Iris pigment epithelial cell (primary cell): ENCODE data around the gene INTS14.
"Not testable (repeated sequence)": the region's sequence is repeated elsewhere in the genome, so short reads cannot be mapped to it uniquely, and the experiment has no call there.

Experiments used
- DNase-seq: peaks from one replicate; pipeline ENCODE4 v3.0.0-alpha.2; 2011; ENCODE audit warnings: low read depth

The INTS14 gene

DNA sequence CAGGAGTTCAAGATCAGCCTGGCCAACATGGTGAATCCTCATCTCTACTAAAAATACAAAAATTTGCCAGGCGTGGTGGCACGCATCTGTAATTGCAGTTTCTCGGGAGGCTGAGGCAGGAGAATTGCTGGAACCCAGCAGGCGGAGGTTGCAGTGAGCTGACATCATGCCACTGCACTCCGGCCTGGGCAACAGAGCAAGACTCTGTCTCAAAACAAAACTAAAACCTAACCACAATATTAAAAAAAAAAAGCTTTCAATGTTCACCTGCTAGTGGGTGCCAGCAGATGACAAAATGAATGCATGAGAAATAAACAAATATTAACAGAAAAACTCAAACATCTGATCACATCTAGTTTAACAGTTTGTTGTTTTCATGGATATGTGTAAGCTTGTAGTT, 19.8 kb upstream of the INTS14 start:
- no peak for DNase-seq

DNA sequence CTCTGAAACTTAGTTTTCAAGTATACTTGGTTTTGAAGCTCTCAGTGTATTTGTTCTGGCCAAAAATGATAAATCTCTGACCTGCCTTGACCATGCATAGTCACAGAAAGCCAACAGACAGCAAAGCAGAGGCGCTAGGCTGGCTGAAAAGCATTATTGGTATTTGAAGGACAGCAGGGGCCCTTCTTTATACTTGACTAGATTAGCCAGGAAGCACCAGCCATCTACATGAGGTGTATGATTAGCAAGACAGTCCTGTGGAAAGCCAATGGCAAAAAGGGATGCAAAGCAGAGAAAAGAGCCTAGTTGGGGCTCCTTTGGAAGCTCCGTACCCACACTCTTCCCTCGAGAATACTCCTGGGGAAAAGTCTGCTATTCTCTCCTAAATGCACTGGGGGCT, 18.6 kb upstream of the INTS14 start:
- no peak for DNase-seq

DNA sequence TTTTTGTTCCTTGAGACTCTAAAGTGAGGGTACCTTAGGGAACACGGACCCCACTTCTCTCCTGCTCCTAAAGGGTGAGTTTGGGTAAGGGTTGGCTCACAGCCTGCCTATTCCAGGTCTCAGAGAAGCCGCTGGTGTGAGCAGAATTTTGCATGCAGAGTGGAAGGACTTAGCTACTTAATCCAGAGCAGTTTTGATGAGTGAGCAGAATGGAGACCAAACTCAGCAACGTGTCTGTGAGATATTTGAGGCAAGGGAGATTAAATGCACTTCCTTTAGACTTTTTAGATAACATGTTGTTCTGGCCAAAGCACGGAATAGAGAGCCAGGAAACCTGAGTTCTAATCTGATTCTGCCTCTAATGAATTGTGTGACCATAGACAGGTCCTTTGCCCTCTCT, 15.9 kb upstream of the INTS14 start:
- no peak for DNase-seq

DNA sequence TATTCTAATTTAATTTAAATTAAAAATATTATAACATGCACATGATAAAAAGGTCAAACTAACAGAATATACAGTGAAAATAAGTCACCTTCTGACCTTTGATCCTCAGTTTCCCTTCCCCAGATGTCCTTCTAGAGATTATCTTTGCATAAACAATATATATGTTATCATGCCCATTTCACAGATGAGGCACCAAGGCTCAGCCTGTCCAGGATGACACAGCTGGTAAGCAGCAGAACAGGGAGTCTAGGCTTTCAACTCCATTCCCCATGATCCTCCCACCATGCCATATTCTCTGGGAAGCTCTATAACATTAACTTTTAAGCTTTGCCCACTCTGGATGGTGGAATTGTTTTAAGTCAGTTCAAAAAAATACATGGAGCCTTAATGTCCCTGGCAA, 12.2 kb upstream of the INTS14 start:
- no peak for DNase-seq

DNA sequence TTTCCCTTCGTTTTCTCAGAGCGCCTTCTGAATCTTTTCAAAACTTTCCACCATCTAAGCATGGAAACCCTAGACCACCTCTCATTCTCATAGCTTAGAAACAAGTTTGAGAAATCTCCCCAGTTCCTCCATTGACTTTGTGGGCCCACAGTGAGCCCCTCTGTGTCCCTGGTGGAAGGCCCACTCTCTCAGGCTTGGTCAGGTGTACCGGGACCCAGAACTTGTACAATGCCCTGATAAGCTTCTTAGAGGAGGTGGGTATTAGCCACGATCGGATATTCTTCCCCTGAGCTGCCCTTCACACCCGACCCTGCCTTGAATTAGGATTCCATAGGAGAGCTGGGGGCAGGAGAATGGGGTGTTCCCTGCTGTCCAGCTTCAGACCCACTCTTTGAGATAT, 10.7 kb upstream of the INTS14 start, which contains the start of gene SLC24A1:
Gene SLC24A1 (plus strand): TSS at position 301 of the 400 bp plus-strand sequence. CDS start 2,143 bp downstream, outside the sequence.
- DNase-seq = no peak

DNA sequence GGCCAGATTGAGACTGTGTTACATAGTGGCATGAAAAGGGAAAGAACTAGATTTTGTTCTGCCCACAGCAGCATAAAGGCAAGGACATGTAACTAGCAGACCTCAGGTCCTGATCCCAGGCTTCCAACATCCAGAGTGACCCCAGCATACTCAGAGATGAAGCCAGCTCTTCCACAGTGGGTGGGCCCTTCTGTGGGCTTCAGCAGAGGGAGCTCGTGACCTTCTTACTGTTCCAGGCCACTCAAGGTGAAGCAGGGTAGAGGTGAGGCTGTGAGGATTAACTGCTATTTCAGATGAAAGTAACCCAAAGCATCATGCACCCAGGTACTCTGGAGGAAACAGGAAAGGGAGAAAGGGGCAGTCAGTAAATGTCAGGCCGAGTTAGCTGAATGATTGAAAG, 9.9 kb upstream of the INTS14 start:
- DNase-seq = no peak

DNA sequence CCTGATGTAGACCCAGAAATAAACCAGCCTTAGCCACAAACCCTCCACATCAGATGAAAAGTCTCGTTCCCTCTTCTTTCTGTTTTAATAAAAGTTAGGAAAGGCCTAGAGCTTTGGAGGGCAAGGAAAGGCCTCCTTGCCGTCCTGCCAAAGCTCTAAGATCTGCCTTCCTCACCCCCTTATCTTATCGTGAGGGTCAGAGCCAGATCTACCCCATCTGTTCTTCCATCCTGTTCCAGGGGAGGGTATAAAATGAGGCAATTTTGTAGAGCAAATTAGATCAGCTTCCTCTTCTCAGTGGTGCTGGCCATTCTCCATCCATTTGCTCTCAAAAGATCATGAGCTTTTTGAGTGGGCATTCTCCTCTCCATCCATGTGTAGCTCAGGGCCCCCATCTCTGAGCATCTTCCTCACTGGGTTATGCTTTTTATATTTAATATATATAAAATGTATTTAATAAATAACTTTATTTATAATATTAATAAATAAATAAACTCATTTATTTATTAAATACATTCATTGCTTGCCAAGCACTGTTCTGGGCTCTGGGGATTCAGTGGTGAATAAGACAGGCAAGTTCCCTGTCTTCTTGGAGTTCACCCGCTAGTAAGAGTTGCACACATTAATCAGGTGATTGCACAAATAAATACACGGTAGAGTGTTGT, 8.8 kb upstream of the INTS14 start:
- no peak for DNase-seq

DNA sequence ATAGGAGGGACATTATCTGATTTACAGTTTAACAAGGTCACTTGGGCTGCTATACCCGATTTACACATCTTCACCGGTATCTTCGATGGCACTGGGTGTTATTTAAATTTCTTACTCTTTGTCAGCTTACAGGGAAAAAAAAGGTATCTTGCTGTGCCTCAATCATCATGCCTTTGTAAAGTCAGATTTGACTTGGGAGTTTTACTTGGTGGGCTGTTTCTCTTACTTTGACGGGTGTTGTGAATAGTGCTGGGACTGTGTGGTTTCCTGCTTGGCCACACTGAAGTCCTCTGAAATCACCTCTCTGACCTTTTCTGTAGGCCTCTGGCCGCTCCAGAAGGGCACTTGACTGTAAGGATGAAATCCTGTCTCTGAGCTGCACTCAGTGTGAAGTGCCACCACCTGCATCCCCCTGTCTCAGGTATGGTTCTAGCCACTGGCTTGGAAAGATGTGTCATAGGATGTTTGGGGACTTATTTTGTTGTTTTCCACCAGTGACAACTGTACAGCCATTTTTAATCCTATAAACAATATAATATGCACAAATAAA, 7.7 kb upstream of the INTS14 start:
- DNase-seq = no peak

DNA sequence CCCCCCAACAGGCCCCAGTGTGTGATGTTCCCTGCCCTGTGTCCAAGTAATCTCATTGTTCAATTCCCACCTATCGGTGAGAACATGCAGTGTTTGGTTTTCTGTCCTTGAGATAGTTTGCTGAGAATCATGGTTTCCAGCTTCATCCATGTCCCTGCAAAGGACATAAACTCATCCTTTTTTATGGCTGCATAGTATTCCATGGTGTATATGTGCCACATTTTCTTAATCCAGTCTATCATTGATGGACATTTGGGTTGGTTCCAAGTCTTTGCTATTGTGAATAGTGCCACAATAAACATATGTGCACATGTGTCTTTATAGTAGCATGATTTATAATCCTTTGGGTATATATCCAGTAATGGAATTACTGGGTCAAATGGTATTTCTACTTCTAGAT, 5.0 kb upstream of the INTS14 start:
- not testable (repeated sequence) for DNase-seq

DNA sequence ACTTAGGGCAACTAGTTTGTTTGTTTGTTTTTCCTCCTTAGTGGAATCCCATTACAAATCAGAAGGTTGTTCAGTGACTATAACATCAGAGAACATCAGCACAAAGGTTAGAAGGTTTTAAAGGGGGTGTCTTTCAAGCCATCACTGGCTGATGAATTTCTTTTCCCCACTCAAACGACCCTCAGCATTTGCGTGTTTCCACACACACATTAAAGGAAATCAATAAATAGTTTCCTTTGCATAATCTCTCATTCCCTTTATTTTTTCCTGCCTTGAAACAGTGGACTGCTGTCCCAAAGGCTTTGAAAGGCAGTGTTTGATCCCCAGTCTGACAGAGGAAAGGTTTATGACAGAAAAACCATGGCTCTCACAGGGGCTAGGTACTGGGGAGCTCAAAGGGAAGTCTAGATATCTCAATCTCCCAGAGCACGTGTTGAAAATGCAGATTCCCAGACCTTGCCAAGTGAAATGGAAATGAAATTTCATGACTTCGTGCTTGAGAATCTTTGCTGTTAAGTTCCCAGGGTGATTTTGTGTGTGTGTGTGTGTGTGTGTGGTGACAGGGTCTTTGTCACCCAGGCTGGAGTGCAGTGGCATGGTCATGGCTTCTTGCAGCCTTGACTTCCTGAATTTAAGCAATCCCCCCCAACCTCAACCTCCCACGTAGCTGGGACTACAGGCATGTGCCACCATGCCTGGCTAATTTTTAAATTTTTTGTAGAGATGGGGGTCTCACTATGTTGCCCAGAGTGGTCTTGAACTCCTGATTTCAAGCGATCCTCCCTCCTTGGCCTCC, 2.2 kb upstream of the INTS14 start:
- DNase-seq = no peak

DNA sequence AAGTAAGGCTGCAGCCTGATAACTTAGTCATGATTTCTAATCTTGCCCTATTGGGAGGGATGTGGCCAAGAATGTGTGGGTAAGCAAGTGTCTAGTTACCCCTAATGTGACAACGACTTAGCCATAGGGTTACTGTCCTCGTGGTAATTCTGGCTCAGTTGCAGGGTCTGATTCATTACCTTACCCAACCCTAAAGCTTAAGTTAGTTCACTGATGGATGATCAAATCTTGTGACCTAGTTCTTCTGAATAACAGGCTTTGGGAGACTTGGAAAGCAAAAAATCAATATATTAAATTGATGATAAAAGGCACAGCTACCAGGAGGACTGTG, 1.6 kb upstream of the INTS14 start:
- peak; percentile 26 for DNase-seq

DNA sequence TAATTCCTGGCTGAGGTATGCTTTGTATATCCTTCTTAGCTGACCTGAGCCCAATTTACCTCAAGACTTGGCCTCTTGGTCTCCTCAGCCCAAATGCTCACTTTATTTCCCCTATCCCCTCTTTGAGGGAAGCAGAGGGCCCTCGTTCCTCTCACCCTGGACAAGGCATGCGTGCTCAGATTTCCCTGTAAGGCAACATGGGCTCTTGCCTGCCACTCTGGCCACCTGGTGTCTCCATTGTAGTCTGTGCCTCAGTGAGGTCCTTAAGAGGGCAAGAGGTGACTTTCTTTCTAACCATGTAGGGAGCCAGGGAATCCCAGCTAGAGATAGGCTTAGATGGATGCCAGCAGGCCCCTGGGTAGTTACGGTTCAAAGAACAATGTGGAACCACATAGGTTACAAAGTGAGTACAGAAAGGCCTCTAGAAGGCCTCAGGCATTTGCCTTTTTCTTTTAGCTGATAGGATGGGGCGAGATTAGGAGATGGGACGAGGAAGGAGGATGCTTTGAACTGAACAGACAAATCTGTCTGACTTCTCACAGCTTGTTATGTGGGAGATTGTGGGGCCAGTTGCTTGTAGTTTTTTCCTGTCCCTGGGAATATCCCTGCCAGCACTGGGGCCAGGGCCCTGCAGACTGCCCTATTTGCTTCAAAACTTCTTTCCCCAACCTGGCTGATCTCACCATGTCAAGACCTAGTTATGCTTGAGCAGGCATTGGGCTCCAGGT, 1.1 kb upstream of the INTS14 start:
- no peak for DNase-seq

DNA sequence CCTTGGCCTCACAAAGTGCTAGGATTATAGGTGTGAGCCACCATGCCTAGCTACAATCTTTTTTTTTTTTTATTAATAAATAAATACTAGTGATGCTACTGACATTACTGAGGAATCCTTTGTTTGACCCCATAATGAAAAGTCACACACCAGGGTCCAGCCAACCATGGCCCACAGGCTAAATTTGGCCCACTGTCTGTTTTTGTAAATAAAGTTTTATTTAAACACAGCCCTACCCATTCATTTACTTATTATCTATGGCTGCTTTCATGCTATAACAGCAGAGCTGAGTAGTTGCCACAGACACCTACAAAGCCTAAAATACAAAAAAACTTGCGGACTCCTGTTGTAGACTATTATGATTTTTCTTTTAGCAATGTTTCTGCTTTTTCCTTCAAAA, 7.4 kb downstream of the INTS14 start:
- DNase-seq = no peak

DNA sequence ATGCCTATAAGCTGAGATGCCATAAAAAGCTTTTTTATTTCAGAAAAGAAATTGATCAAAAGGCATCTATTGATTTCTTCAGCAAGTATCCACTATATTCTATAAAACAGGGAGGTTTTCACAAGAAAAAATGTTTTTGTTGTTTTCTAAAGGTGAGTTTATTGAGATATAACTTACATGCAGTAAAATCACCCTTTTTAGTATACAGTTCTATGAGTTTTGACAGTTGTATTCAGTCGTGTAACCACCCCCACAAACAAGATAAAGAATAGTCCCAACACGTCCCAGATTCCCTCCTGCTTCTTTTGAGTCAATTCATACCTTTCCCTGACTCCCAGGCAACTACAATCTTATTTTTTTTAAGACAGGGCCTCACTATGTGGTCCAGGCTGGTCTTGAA, 7.8 kb downstream of the INTS14 start:
- no peak for DNase-seq

DNA sequence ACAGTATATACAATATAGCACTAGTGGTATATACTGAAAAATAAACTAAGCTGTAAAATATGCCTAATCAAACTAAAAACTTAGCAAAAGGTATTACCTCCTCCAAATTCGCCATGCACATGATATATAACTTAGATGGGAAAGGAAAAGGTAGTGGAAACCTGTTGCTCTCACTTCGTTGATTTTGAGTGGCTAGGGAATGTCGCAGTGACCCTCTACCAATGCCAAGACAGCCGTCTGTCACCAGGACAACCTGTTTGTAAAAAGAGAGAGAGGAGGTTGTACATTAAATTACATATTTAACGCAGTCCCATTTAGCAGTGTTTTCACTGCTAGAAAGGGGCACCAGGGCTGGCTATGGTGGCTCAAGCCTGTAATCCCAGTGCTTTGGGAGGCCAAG, 11.3 kb downstream of the INTS14 start:
- no peak for DNase-seq

DNA sequence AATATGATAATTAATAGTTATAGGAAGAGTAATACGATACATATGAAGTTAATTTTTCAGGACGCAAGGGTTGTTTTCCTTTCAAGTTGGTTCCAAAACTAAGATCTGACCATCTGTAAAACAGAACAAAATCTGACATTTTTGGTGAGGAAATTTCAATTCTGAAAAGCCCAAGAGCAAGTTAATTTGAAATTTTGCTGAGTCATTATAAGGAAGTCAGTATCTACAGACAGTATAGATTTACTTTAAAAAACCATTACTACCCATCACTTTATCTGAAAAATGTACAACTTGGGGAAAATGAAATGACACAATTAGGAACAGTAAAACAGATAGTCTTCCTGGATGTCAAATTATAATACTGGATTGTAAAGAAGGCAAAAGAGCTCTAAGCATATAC, 12.5 kb downstream of the INTS14 start:
- DNase-seq = no peak

DNA sequence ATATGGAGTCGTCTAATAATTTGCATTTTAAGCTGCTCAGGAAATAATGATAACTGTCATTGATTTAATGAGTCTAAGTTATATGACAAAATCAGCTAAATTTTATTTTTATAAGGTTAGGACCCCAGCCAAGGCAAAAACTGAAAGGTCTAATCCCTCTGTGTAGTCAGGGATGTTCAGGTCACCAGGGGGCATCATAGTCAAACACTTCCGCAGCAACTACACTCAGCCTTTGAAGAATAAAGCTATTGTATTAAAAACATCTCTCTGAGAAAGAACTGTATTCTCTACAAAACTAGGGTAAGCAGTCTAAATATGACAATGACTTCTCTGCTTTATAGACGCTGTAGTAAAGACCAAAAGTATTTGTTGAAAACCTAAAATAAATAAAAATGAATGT, 15.0 kb downstream of the INTS14 start:
- no peak for DNase-seq

DNA sequence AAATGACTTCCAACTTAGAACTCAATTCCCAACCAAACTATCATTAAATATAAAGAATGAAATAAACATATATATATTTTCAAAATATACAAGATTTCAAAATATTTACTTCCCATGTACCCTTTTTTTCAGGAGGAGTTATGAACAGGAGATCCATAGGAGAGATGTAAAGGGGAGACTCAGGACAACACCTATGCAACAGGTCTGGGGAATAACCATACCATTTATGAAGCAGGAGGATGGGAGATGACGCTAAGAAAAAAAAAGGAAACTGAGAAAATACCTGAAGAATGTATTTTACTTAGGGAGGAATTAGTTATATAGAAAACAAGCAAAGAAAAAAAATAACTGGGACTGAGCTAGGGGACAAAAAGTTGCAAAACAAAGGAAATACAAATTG, 23.8 kb downstream of the INTS14 start:
- DNase-seq = no peak

DNA sequence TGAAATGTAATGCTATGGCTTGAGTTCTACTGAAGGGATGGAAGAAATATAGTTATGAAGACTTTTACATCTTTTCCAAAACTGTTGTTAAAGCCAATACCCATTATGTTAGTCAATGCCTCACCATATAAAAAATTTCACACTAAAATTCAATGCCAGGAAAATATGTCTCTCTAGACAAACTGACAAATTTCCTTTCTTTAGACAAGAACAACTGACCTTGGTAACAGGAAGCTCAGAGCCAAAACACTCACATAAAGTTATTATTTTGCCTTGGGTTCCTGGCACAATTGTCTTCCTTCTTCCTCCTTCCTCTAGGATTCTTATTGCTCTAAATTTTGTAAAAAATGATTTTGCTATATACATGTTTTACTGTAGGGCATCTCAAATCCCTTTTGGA, 26.7 kb downstream of the INTS14 start:
- DNase-seq = no peak

DNA sequence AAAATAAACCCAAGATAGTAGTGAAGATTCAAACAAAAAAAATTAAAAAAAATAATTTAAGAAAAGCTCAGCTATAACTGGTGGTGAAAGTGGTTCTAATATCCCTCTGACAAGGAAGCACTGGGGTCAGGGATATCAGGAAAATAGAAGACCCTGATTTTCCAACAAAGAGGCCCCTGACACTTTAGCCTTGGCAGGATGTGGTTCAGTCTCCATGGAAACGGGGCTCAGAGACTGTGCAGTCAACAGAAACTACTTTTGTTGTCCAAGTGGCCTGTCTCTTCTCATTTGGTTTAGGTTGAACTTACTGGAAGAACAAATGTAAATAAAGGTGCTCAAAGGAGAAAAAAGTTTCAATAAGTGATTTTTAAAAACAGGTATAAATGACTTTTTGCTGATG, 27.2 kb downstream of the INTS14 start:
- peak; percentile 71 for DNase-seq

DNA sequence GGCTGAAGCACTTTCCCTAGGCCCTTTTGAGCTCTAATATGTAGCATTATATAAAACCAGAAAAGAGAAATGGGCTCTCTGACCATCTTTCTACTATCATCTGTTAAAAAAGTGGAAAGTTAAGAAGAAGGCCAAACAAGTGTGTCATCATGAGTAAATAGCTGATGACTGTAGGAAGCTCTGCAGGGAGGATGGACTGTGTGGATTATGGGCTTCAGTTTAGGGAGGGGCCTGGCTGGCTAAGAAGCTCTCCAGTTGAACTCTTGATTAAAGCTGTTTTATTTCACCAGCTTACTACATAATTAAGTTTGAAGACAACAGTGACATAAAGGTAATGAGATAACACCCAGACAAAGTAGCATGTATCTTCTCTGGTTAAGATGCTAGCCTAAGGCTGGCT, 30.6 kb downstream of the INTS14 start:
- peak; percentile 91 for DNase-seq

DNA sequence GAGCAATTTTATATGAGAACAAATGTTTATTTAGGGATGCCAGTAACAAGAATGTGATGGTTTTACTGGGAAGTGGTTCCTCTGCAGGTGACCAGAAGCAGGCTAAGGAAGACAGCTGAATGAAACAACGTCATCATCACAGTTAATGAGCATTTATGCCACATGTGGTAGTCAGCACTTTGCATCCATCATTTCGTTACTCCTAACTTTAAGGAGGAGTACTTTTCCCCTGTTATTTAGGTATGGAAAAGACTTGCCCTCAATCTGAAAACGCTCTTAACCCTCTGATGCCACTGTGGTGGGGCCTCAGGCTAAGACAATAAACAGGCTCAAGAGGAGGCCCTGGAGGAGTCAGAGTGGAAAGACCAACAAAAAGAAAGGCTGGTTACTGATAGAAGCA, 31.2 kb downstream of the INTS14 start:
- no peak for DNase-seq
